Breast epithelium (tissue), 3 donors: ENCODE results near the gene SIGLEC11.

Source experiments
- POLR2A ChIP-seq: fragments of 450-650 bp; IDR thresholded peaks from one replicate; pipeline ENCODE4 v1.6.1; 2016; ENCODE audit warnings: antibody characterized with exemption, mild to moderate bottlenecking, moderate library complexity
- POLR2AphosphoS5 ChIP-seq, 3 donors: sonication (generic); formaldehyde crosslinking; IDR thresholded peaks; one replicate each; pipeline ENCODE4 v1.6.1; 2017; ENCODE audit warnings: antibody characterized with exemption in 3 of 3
- TF ChIP-seq, protein P1 (sequence below), 3 donors: fragments of 450-650 bp; IDR thresholded peaks; one replicate each; pipeline ENCODE4 v1.5.1; 2016 to 2017; ENCODE audit warnings: antibody characterized with exemption in 3 of 3, mild to moderate bottlenecking in 3 of 3, moderate library complexity in 3 of 3

- TF ChIP-seq, protein P1, sequence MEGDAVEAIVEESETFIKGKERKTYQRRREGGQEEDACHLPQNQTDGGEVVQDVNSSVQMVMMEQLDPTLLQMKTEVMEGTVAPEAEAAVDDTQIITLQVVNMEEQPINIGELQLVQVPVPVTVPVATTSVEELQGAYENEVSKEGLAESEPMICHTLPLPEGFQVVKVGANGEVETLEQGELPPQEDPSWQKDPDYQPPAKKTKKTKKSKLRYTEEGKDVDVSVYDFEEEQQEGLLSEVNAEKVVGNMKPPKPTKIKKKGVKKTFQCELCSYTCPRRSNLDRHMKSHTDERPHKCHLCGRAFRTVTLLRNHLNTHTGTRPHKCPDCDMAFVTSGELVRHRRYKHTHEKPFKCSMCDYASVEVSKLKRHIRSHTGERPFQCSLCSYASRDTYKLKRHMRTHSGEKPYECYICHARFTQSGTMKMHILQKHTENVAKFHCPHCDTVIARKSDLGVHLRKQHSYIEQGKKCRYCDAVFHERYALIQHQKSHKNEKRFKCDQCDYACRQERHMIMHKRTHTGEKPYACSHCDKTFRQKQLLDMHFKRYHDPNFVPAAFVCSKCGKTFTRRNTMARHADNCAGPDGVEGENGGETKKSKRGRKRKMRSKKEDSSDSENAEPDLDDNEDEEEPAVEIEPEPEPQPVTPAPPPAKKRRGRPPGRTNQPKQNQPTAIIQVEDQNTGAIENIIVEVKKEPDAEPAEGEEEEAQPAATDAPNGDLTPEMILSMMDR (IDR thresholded peaks at IDR 0.05): no peak
- TF ChIP-seq POLR2A: no peak
- TF ChIP-seq POLR2AphosphoS5 (IDR thresholded peaks at IDR 0.05): no peak
Observed at GRCh38 chr19:49949742-49950589, 11.0 kb downstream of the SIGLEC11 start.
